Lung (tissue), 12 donors: Measurements from ENCODE around the gene IL1RAPL1. TPM values are rescaled to one million over a fixed set of nuclear protein-coding genes. Genes with fewer than 3 reads are reported as not detected.

ENCODE experiments used
- ATAC-seq: fragments of 200-7000 bp; cut with Tn5 transposase; one replicate; pipeline ENCODE4 v1.9.1; 2020; ENCODE audit warnings: moderate number of reproducible peaks; ENCODE audit not compliant: insufficient read depth, low FRiP score
- DNase-seq, 3 donors: peaks; one replicate each; pipeline ENCODE4 v3.0.0-alpha.2; 2013 to 2017
- H3K27ac ChIP-seq, 2 donors: one replicate each; pipeline ENCODE4 v1.5.1; 2013; ENCODE audit warnings: mild to moderate bottlenecking in 2 of 2, moderate library complexity in 2 of 2, control low read depth in 1 of 2, inconsistent platforms in 1 of 2, low read depth in 1 of 2, low read length in 1 of 2
- H3K27me3 ChIP-seq, 3 donors: one replicate each; pipeline ENCODE4 v1.5.1; 2013; ENCODE audit warnings: low read length in 2 of 3; ENCODE audit not compliant: control insufficient read depth in 3 of 3, insufficient read depth in 3 of 3
- H3K36me3 ChIP-seq, 4 donors: one replicate each; pipeline ENCODE4 v1.5.1; 2013; ENCODE audit warnings: low read length in 4 of 4, mild to moderate bottlenecking in 1 of 4, moderate library complexity in 1 of 4; ENCODE audit not compliant: control insufficient read depth in 4 of 4, insufficient read depth in 4 of 4
- H3K4me1 ChIP-seq, 5 donors: one replicate each; pipeline ENCODE4 v1.5.1; 2013; ENCODE audit warnings: low read length in 5 of 5, mild to moderate bottlenecking in 2 of 5, moderate library complexity in 1 of 5; ENCODE audit not compliant: control insufficient read depth in 5 of 5, insufficient read depth in 5 of 5
- H3K4me3 ChIP-seq: one replicate; pipeline ENCODE4 v1.5.1; 2013; ENCODE audit warnings: mild to moderate bottlenecking, control low read depth, moderate library complexity
- H3K9ac ChIP-seq, 2 donors: one replicate each; pipeline ENCODE4 v1.5.1; 2013; ENCODE audit warnings: low read length in 2 of 2, control low read depth in 1 of 2; ENCODE audit not compliant: insufficient read depth in 1 of 2
- H3K9me3 ChIP-seq, 4 donors: one replicate each; pipeline ENCODE4 v1.5.1; 2013; ENCODE audit warnings: low read length in 3 of 4, mild to moderate bottlenecking in 1 of 4, moderate library complexity in 1 of 4; ENCODE audit not compliant: control insufficient read depth in 4 of 4, insufficient read depth in 3 of 4
- WGBS, 2 donors: extraction: QIAGEN DNeasy Blood & Tissue Kit; methylation state at CpG; one replicate each; pipeline ENCODE4 v1.1.7; 2013; 5-methylcytosine and 5-hydroxymethylcytosine counted together
- polyA plus RNA-seq, 2 donors: library from polyadenylated mRNA; stranded (reverse); fragments of 200-250 nt; gene quantifications; one replicate each; pipeline ENCODE4 v1.2.1, GENCODE V29; 2013
- total RNA-seq, 2 donors: library from RNA; depleted of rRNA in 1 of 2; stranded (reverse); fragments of >200 nt in 1 of 2; gene quantifications; one replicate each; pipeline ENCODE4 v1.2.1, GENCODE V29; 2014 to 2021
- TF ChIP-seq, protein P1 (sequence below): IDR thresholded peaks from 2 replicates; pipeline ENCODE4 v1.5.1; 2012; ENCODE audit warnings: mild to moderate bottlenecking; ENCODE audit errors: control extremely low read depth, extremely low read depth
- donor health status: control.
- donor health status: control.
- donor health status: Bipolar disorder and iron deficiency.
- donor health status: healthy.
- donor health status: DM: yes; HTN: yes; CAD: no.

IL1RAPL1 gene
- total and polyA plus RNA-seq, 4 donors: 2.2 TPM; not detected in 3

- ATAC-seq: no peak
- no peak overlapping the region for H3K4me3 ChIP-seq
- H3K9ac ChIP-seq: no peak overlapping the region
- no peaks in the 10 kb centered on the region for H3K36me3 ChIP-seq
- no peak for DNase-seq
- no peak overlapping the region for H3K27ac ChIP-seq
- no peaks in the 10 kb centered on the region for H3K9me3 ChIP-seq
- WGBS, 2 donors: 12 to 25% methylated on average over 1 of the region's 1 CpG
- H3K27me3 ChIP-seq: no peaks in the 10 kb centered on the region
- TF ChIP-seq, protein P1, sequence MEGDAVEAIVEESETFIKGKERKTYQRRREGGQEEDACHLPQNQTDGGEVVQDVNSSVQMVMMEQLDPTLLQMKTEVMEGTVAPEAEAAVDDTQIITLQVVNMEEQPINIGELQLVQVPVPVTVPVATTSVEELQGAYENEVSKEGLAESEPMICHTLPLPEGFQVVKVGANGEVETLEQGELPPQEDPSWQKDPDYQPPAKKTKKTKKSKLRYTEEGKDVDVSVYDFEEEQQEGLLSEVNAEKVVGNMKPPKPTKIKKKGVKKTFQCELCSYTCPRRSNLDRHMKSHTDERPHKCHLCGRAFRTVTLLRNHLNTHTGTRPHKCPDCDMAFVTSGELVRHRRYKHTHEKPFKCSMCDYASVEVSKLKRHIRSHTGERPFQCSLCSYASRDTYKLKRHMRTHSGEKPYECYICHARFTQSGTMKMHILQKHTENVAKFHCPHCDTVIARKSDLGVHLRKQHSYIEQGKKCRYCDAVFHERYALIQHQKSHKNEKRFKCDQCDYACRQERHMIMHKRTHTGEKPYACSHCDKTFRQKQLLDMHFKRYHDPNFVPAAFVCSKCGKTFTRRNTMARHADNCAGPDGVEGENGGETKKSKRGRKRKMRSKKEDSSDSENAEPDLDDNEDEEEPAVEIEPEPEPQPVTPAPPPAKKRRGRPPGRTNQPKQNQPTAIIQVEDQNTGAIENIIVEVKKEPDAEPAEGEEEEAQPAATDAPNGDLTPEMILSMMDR: no peak
- H3K4me1 ChIP-seq: peaks cover 0 to 4% (median 0%) of the 10 kb centered on the region in 5 donors
These were observed 289.2 kb downstream of the IL1RAPL1 start for GRCh38 chrX:28876408-28876807.

- Histone ChIP-seq H3K9ac (no peak overlapping the region), H3K9me3 (no peaks in the 10 kb centered on the region), H3K27ac (no peak overlapping the region), H3K4me1 (peaks cover 0 to 4% (median 0%) of the 10 kb centered on the region in 5 donors), H3K27me3 (no peaks in the 10 kb centered on the region), H3K36me3 (no peaks in the 10 kb centered on the region), H3K4me3 (no peak overlapping the region)
- 72 to 89% methylated on average over 2 of the region's 2 CpGs for WGBS, 2 donors
- TF ChIP-seq, protein P1: no peak
- ATAC-seq: no peak
- no peak for DNase-seq
These were observed 289.7 kb downstream of the IL1RAPL1 start for GRCh38 chrX:28876901-28877300.

DNA sequence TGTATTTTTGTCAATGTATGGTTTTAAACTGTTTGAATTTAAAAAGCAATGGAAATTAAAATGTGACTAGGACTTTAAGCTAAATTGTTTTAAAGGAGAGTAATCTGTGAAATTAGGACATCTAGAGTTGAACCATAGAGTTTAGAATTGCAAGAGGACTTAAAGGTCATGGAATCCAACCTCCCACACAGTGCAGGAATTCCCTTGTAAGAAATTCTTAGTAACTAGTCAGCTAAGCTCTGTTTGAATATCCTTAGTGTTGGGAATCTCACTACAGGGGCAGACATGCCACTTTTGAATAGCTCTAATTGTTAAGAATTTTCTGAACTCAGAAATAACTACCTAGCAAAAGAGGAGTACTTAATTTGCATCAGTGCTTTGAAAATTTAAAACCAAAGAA is 292.9 kb downstream of the IL1RAPL1 start:
- DNase-seq (no peak), ATAC-seq (no peak)
- H3K27me3 ChIP-seq: no peaks in the 10 kb centered on the region
- TF ChIP-seq, protein P1: no peak
- no peak overlapping the region for H3K9ac ChIP-seq
- H3K27ac ChIP-seq: no peak overlapping the region
- no peaks in the 10 kb centered on the region for H3K9me3 ChIP-seq
- no peaks in the 10 kb centered on the region for H3K36me3 ChIP-seq
- H3K4me3 ChIP-seq: no peak overlapping the region
- peaks cover 0 to 4% (median 0%) of the 10 kb centered on the region in 5 donors for H3K4me1 ChIP-seq

DNA sequence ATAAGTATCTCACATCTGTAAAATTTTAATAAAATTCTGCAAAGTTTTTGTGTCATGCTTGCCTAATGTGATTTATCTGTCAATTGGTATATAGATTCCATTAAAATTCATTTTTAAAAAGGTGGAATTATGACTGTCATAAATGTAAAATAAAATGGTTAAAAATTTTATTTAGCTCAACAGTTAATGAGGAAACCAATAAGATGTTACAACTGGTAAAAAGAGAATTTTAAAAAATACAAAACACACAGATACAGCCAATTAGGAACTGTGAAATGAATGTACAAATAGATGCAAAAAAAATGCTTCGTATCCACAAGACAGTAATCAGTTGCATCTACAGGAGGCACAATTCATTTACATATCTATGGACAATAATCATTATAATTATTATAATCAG is 297.6 kb downstream of the IL1RAPL1 start:
- H3K4me1 ChIP-seq: no peaks in the 10 kb centered on the region
- DNase-seq: no peak
- no peaks in the 10 kb centered on the region for H3K27me3 ChIP-seq
- no peak overlapping the region for H3K4me3 ChIP-seq
- H3K27ac ChIP-seq: no peak overlapping the region
- no peak overlapping the region for H3K9ac ChIP-seq
- ATAC-seq: no peak
- H3K36me3 ChIP-seq: no peaks in the 10 kb centered on the region
- TF ChIP-seq, protein P1: no peak
- no peaks in the 10 kb centered on the region for H3K9me3 ChIP-seq
- WGBS, 2 donors: 79 to 80% methylated on average over 1 of the region's 1 CpG
